Trophoblast cell (in vitro differentiated cells and primary cell): Measurements from ENCODE around the gene CRLF3.

Source experiments
- DNase-seq, 2 donors: peaks; one replicate each; pipeline ENCODE4 v3.0.0-alpha.2; 2016
- H2AFZ ChIP-seq: 2 replicates; pipeline ENCODE4 v1.6.1; 2013; ENCODE audit warnings: low read length, moderate library complexity, mild to moderate bottlenecking; ENCODE audit not compliant: insufficient read depth, poor library complexity
- H2AK5ac ChIP-seq: 2 replicates; pipeline ENCODE4 v1.6.1; 2013; ENCODE audit warnings: mild to moderate bottlenecking, low read length
- H2BK120ac ChIP-seq: 2 replicates; pipeline ENCODE4 v1.6.1; 2013; ENCODE audit warnings: low read length, mild to moderate bottlenecking, moderate library complexity; ENCODE audit not compliant: insufficient read depth, poor library complexity
- H2BK12ac ChIP-seq: 2 replicates; pipeline ENCODE4 v1.6.1; 2013; ENCODE audit warnings: mild to moderate bottlenecking, low read length, moderate library complexity
- H2BK5ac ChIP-seq: 2 replicates; pipeline ENCODE4 v1.6.1; 2013; ENCODE audit warnings: low read length, low read depth, moderate library complexity, mild to moderate bottlenecking; ENCODE audit not compliant: poor library complexity
- H3K14ac ChIP-seq: 2 replicates; pipeline ENCODE4 v1.6.1; 2013; ENCODE audit warnings: mild to moderate bottlenecking, low read length
- H3K18ac ChIP-seq: 2 replicates; pipeline ENCODE4 v1.6.1; 2013; ENCODE audit warnings: mild to moderate bottlenecking, low read length
- H3K23ac ChIP-seq: 2 replicates; pipeline ENCODE4 v1.6.1; 2013; ENCODE audit warnings: low read length
- H3K27ac ChIP-seq: 2 replicates; pipeline ENCODE4 v1.5.1; 2013; ENCODE audit warnings: low read depth, mild to moderate bottlenecking, inconsistent platforms, low read length, moderate library complexity
- H3K27me3 ChIP-seq: 2 replicates; pipeline ENCODE4 v1.6.1; 2013; ENCODE audit warnings: inconsistent platforms, mild to moderate bottlenecking, low read length, moderate library complexity; ENCODE audit not compliant: insufficient read depth
- H3K36me3 ChIP-seq, 2 experiments: 1 replicate in 1 of 2; 2 replicates in 1 of 2; pipeline ENCODE4 v1.6.1; 2013; ENCODE audit warnings: low read length in 2 of 2, mild to moderate bottlenecking in 2 of 2, moderate library complexity in 1 of 2; ENCODE audit not compliant: insufficient read depth in 2 of 2, control insufficient read depth in 1 of 2
- H3K4ac ChIP-seq: 2 replicates; pipeline ENCODE4 v1.6.1; 2013; ENCODE audit warnings: low read depth, mild to moderate bottlenecking, low read length, moderate library complexity
- H3K4me1 ChIP-seq, 2 experiments: 1 replicate in 1 of 2; 2 replicates in 1 of 2; pipeline ENCODE4 v1.6.1; 2013; ENCODE audit warnings: low read length in 2 of 2, mild to moderate bottlenecking in 2 of 2, moderate library complexity in 1 of 2; ENCODE audit not compliant: insufficient read depth in 2 of 2, control insufficient read depth in 1 of 2
- H3K4me2 ChIP-seq: 2 replicates; pipeline ENCODE4 v1.6.1; 2013; ENCODE audit warnings: inconsistent platforms, mild to moderate bottlenecking, low read length, moderate library complexity
- H3K4me3 ChIP-seq: 2 replicates; pipeline ENCODE4 v1.5.1; 2013; ENCODE audit warnings: mild to moderate bottlenecking, low read depth, low read length, inconsistent platforms
- H3K79me1 ChIP-seq: one replicate; pipeline ENCODE4 v1.6.1; 2013; ENCODE audit warnings: low read length
- H3K79me2 ChIP-seq: 2 replicates; pipeline ENCODE4 v1.6.1; 2013; ENCODE audit warnings: low read length, mild to moderate bottlenecking; ENCODE audit not compliant: control insufficient read depth, insufficient read depth, poor library complexity
- H3K9ac ChIP-seq: 2 replicates; pipeline ENCODE4 v1.6.1; 2013; ENCODE audit warnings: mild to moderate bottlenecking, low read length
- H3K9me3 ChIP-seq: 2 replicates; pipeline ENCODE4 v1.6.1; 2013; ENCODE audit warnings: low read depth, mild to moderate bottlenecking, control low read depth, inconsistent platforms, low read length; ENCODE audit not compliant: insufficient read depth
- H4K12ac ChIP-seq: 2 replicates; pipeline ENCODE4 v1.6.1; 2013; ENCODE audit warnings: low read depth, mild to moderate bottlenecking, low read length, moderate library complexity
- H4K8ac ChIP-seq: 2 replicates; pipeline ENCODE4 v1.6.1; 2013; ENCODE audit warnings: low read depth, mild to moderate bottlenecking, low read length, moderate library complexity
- H4K91ac ChIP-seq: one replicate; pipeline ENCODE4 v1.6.1; 2013; ENCODE audit warnings: low read depth, mild to moderate bottlenecking, low read length, moderate library complexity
- WGBS: extraction: QIAGEN DNeasy Blood & Tissue Kit; methylation state at CpG from one replicate; pipeline ENCODE4 v1.1.7; 2013; ENCODE audit warnings: missing lambda C conversion rate; ENCODE audit not compliant: insufficient read length, insufficient coverage; ENCODE audit errors: extremely low coverage; 5-methylcytosine and 5-hydroxymethylcytosine counted together

The CRLF3 gene

DNA sequence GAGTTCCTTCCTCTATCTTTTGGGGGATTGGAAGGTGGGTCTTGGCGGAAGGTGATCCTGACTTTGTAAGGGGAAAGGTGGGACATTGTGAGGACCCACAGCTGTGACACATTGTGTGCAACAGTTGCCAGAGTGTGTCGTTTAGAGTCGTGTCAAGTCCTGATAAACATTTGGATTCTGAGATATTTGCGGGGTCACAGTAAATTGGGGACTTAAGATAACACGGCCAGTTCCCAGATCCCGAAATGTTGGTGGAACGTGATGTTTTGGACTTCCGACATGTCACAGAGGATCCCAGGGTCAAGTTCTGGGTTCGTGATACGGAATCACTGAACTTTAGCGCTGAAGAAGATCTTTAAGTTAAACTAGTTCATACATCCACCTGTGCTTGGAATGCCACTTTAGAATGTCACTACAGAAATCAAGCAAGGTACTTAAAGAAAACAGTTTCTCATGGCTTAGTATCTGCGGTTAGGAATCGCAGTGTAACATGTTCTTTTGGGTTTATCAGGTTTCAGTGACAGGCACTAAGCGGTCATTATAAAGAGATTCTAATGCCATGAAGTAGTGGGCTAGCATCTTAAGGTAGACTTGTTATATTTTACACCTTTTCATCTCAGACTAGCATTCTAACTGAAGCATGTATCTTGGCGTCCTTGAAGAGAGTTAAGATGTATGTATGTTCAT, 8.1 kb upstream of the CRLF3 start:
- peak overlapping the region; percentile 83 for H3K14ac ChIP-seq
- peak overlapping the region; percentile 87 for H3K4me3 ChIP-seq
- no peak overlapping the region for H2BK5ac ChIP-seq
- H3K27ac ChIP-seq: no peak overlapping the region
- H3K9me3 ChIP-seq: no peaks in the 10 kb centered on the region
- H3K4me1 ChIP-seq: no peaks in the 10 kb centered on the region
- H4K91ac ChIP-seq: peak overlapping the region; percentile 63
- H2AK5ac ChIP-seq: no peak overlapping the region
- peak overlapping the region; percentile 70 for H2BK120ac ChIP-seq
- H3K23ac ChIP-seq: no peak overlapping the region
- peak overlapping the region; percentile 92 for H3K18ac ChIP-seq
- peak overlapping the region; percentile 57 for H3K4ac ChIP-seq
- H3K36me3 ChIP-seq: peaks cover 2 to 3% of the 10 kb centered on the region in 2 experiments
- H4K12ac ChIP-seq: peak overlapping the region; percentile 87
- H3K79me2 ChIP-seq: peaks cover 4% of the 10 kb centered on the region
- peak overlapping the region; percentile 94 for H3K9ac ChIP-seq
- H4K8ac ChIP-seq: peak overlapping the region; percentile 93
- DNase-seq: no peak
- H3K27me3 ChIP-seq: no peaks in the 10 kb centered on the region
- H3K79me1 ChIP-seq: peaks cover 6% of the 10 kb centered on the region
- peak overlapping the region; percentile 98 for H2AFZ ChIP-seq
- H3K4me2 ChIP-seq: peak overlapping the region; percentile 66
- no CpG with 5 or more reads among the region's 15 CpGs for WGBS
- no peak overlapping the region for H2BK12ac ChIP-seq

- Histone ChIP-seq H3K14ac (peak within 1 kb of the TSS; percentile 83), H3K4me3 (peak within 1 kb of the TSS; percentile 87), H2AFZ (peak within 1 kb of the TSS; percentile 98), H4K8ac (peak within 1 kb of the TSS; percentile 93), H3K27me3 (no peaks in the 10 kb centered on the region), H3K4ac (peak within 1 kb of the TSS; percentile 57), H3K27ac (peak within 1 kb of the TSS; percentile 24), H2AK5ac (peak within 1 kb of the TSS; percentile 72), H3K9me3 (no peaks in the 10 kb centered on the region), H2BK120ac (peak within 1 kb of the TSS; percentile 70), H3K18ac (peak within 1 kb of the TSS; percentile 92), H3K9ac (peak within 1 kb of the TSS; percentile 94), H3K36me3 (peaks cover 0 to 3% of the 10 kb centered on the region in 2 experiments), H3K79me2 (peaks cover 4% of the 10 kb centered on the region), H3K79me1 (peaks cover 6% of the 10 kb centered on the region), H3K23ac (no peak within 1 kb of the TSS), H4K12ac (peak within 1 kb of the TSS; percentile 87), H3K4me2 (peak within 1 kb of the TSS; percentile 66), H3K4me1 (no peaks in the 10 kb centered on the region), H4K91ac (peak within 1 kb of the TSS; percentile 63), H2BK12ac (peak within 1 kb of the TSS; percentile 45), H2BK5ac (peak within 1 kb of the TSS; percentile 66)
- DNase-seq: peak; percentile 90 to 97
- WGBS: no CpG with 5 or more reads among the region's 59 CpGs
Observed at GRCh38 chr17:30831663-30832437, 7.4 kb upstream of the CRLF3 start, which contains the start of gene ATAD5. Gene ATAD5, plus strand, starts transcription at chr17:30831966. Its CDS starts 382 bp downstream, at chr17:30832348.

DNA sequence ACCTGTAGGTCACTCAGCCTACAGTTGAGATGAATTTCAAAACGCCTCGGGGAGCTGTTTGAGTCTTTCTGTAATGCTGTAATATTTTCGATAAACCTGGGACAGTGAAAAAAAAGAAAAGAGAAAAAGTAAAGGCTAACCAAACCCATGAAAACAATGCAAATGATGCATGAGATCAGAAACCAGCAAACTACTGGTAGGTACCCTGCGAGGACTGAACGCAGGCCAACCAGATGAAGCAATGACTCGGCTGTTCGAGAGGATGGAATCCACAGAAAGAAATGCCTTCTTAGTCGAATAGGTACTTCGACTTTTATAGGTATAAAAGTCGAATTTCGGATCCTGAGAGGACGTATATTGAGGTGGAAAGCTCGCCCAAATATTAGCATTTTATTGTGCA, 6.8 kb upstream of the CRLF3 start:
- H3K4ac ChIP-seq: no peak overlapping the region

DNA sequence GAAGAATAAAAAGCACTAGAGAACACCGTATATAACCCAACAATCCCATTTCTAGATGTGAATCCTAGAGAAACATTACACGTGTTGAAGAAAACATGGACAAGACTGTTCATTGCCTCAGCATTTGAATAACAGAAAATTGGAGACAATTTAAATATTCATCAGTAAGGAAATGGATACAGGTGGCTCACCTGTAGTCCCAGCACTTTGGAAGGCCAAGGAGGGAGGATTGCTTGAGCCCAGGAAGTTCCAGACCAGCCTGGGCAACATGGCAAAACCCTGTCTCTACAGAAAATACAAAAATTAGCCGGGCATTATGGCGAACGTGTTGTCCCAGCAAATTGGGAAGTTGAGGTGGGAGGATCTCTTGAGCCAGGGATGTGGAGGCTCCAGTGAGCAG, 4.5 kb upstream of the CRLF3 start:
- WGBS: no CpG with 5 or more reads among the region's 5 CpGs
- Histone ChIP-seq H3K27me3 (no peaks in the 10 kb centered on the region), H3K4me1 (peaks cover 3 to 4% of the 10 kb centered on the region in 2 experiments), H3K79me2 (peaks cover 8% of the 10 kb centered on the region), H3K36me3 (no peaks in the 10 kb centered on the region), H3K18ac (no peak overlapping the region), H4K8ac (no peak overlapping the region), H3K4me2 (no peak overlapping the region), H3K9ac (no peak overlapping the region), H2AFZ (no peak overlapping the region), H3K79me1 (peaks cover 14% of the 10 kb centered on the region), H4K91ac (no peak overlapping the region), H4K12ac (no peak overlapping the region), H3K23ac (no peak overlapping the region), H3K14ac (no peak overlapping the region), H2BK12ac (no peak overlapping the region), H3K4me3 (no peak overlapping the region), H2AK5ac (no peak overlapping the region), H3K27ac (no peak overlapping the region), H3K9me3 (no peaks in the 10 kb centered on the region), H3K4ac (no peak overlapping the region), H2BK5ac (no peak overlapping the region), H2BK120ac (no peak overlapping the region)
- DNase-seq: no peak

More for the DNA sequence above, 6.8 kb upstream of the CRLF3 start:
- Histone ChIP-seq H3K4me2 (peak overlapping the region; percentile 52), H3K79me1 (peaks cover 6% of the 10 kb centered on the region), H4K12ac (peak overlapping the region; percentile 86), H3K18ac (no peak overlapping the region), H3K79me2 (peaks cover 4% of the 10 kb centered on the region), H3K14ac (no peak overlapping the region), H2AFZ (peak overlapping the region; percentile 26), H4K91ac (peak overlapping the region; percentile 15), H2BK120ac (no peak overlapping the region), H3K23ac (no peak overlapping the region), H3K4me3 (no peak overlapping the region), H3K9ac (no peak overlapping the region), H3K9me3 (no peaks in the 10 kb centered on the region), H3K4me1 (no peaks in the 10 kb centered on the region), H4K8ac (peak overlapping the region; percentile 83), H3K27ac (no peak overlapping the region), H2BK12ac (no peak overlapping the region), H2AK5ac (no peak overlapping the region), H3K27me3 (no peaks in the 10 kb centered on the region), H2BK5ac (no peak overlapping the region), H3K36me3 (no peaks in the 10 kb centered on the region)
- DNase-seq: peak; percentile 60 to 85
- no CpG with 5 or more reads among the region's 13 CpGs for WGBS
